SK-N-SH (cell line): ENCODE results near the gene TNFRSF1A. TPM values are rescaled to one million over a fixed set of nuclear protein-coding genes. Genes with fewer than 3 reads are reported as not detected.

ENCODE experiments used
- CTCF ChIA-PET: fragments of 300-600, 350-600 bp; formaldehyde crosslinking; extraction: SDS; loops from one replicate; lab custom pipeline; 2021; lab: Yijun Ruan, JAX
- POLR2A ChIA-PET: fragments of 350-600 bp; sonication (Branson Sonifier 250); formaldehyde crosslinking; extraction: SDS; loops from one replicate; lab custom pipeline; 2020; ENCODE audit warnings: antibody characterized with exemption, inconsistent platforms; lab: Yijun Ruan, JAX
- DNase-seq: peaks from one replicate; pipeline ENCODE4 v3.0.0; 2012
- H2AFZ ChIP-seq: fragments of 200-600 bp; sonication (generic); 2 replicates; pipeline ENCODE4 v1.8.1; 2016; ENCODE audit warnings: antibody characterized with exemption, mild to moderate bottlenecking, low read depth
- H3F3A ChIP-seq: fragments of 200-600 bp; sonication (generic); replicated peaks from 2 replicates; pipeline ENCODE3; 2016; ENCODE audit warnings: antibody characterized with exemption, mild to moderate bottlenecking; ENCODE audit not compliant: insufficient read depth
- H3K27ac ChIP-seq, 2 experiments: fragments of 200-500 bp in 1 of 2; fragments of 200-600 bp in 1 of 2; sonication (Bioruptor generic) in 1 of 2; sonication (generic), shearing (Covaris generic) in 1 of 2; 2 replicates each; pipeline versions ENCODE4 v1.5.1 to v1.6.1; 2014 to 2016; ENCODE audit warnings: low read depth in 2 of 2, inconsistent platforms in 1 of 2, low read length in 1 of 2, mild to moderate bottlenecking in 1 of 2, mixed read lengths in 1 of 2
- H3K27me3 ChIP-seq: fragments of 200-600 bp; sonication (generic), shearing (Covaris generic); 2 replicates; pipeline ENCODE4 v1.6.1; 2016; ENCODE audit warnings: mixed run types; ENCODE audit not compliant: insufficient read depth
- H3K36me3 ChIP-seq, 2 experiments: fragments of 200-500 bp in 1 of 2; fragments of 200-600 bp in 1 of 2; sonication (Bioruptor generic) in 1 of 2; sonication (generic) in 1 of 2; replicated peaks in 1 of 2; 2 replicates each; pipeline versions ENCODE3 to v1.5.1; 2014 to 2016; ENCODE audit warnings: low read length in 1 of 2, mild to moderate bottlenecking in 1 of 2; ENCODE audit not compliant: insufficient read depth in 2 of 2, control insufficient read depth in 1 of 2
- H3K4me1 ChIP-seq, 2 experiments: fragments of 200-500 bp in 1 of 2; fragments of 200-600 bp in 1 of 2; sonication (Bioruptor generic) in 1 of 2; sonication (generic), shearing (Covaris generic) in 1 of 2; 2 replicates each; pipeline versions ENCODE4 v1.5.1 to v1.6.1; 2014 to 2016; ENCODE audit warnings: low read depth in 1 of 2, low read length in 1 of 2, mixed run types in 1 of 2; ENCODE audit not compliant: insufficient read depth in 2 of 2, control insufficient read depth in 1 of 2
- H3K4me2 ChIP-seq: fragments of 200-600 bp; sonication (generic), shearing (Covaris generic); 2 replicates; pipeline ENCODE4 v1.6.1; 2017; ENCODE audit warnings: mixed run types
- H3K4me3 ChIP-seq, 2 experiments: fragments of 200-500 bp in 1 of 2; fragments of 200-600 bp in 1 of 2; sonication (Bioruptor generic) in 1 of 2; sonication (generic), shearing (Covaris generic) in 1 of 2; 2 replicates each; pipeline versions ENCODE4 v1.5.1 to v1.8.1; 2014 to 2016; ENCODE audit warnings: low read depth in 2 of 2, inconsistent platforms in 1 of 2, low read length in 1 of 2, mild to moderate bottlenecking in 1 of 2, mixed read lengths in 1 of 2, moderate library complexity in 1 of 2
- H3K79me2 ChIP-seq: fragments of 200-600 bp; sonication (generic); 2 replicates; pipeline ENCODE4 v1.8.1; 2017; ENCODE audit warnings: mild to moderate bottlenecking; ENCODE audit not compliant: insufficient read depth
- H3K9ac ChIP-seq: fragments of 200-600 bp; sonication (generic); 2 replicates; pipeline ENCODE4 v1.6.1; 2017; ENCODE audit warnings: mixed run types
- H3K9me2 ChIP-seq: fragments of 200-600 bp; sonication (generic); 2 replicates; pipeline ENCODE4 v1.6.1; 2017; ENCODE audit warnings: mixed run types
- H3K9me3 ChIP-seq: fragments of 200-600 bp; sonication (generic); 2 replicates; pipeline ENCODE4 v1.6.1; 2017; ENCODE audit warnings: mixed run types, mild to moderate bottlenecking, moderate library complexity
- H4K20me1 ChIP-seq: fragments of 200-600 bp; sonication (generic); 2 replicates; pipeline ENCODE4 v1.6.1; 2017; ENCODE audit warnings: mild to moderate bottlenecking, mixed run types; ENCODE audit not compliant: insufficient read depth
- FOXM1 ChIP-seq: IDR thresholded peaks from 2 replicates; pipeline ENCODE4 v1.4.0; 2012; ENCODE audit warnings: low read depth, mild to moderate bottlenecking
- JUND ChIP-seq: IDR thresholded peaks from 2 replicates; pipeline ENCODE4 v1.4.0; 2012
- MAX ChIP-seq: IDR thresholded peaks from 2 replicates; pipeline ENCODE4 v1.4.0; 2012; ENCODE audit warnings: low read depth
- NRF1 ChIP-seq: IDR thresholded peaks from 2 replicates; pipeline ENCODE4 v1.6.1; 2012; ENCODE audit warnings: low read depth, mild to moderate bottlenecking, low read length
- PBX3 ChIP-seq: IDR thresholded peaks from 2 replicates; pipeline ENCODE4; 2012
- RCOR1 ChIP-seq: fragments of 150-350 bp; IDR thresholded peaks from 2 replicates; pipeline ENCODE4 v1.6.1; 2017; ENCODE audit warnings: antibody characterized with exemption, low read length
- REST ChIP-seq: IDR thresholded peaks from 2 replicates; pipeline ENCODE4 v1.6.1; 2012; ENCODE audit warnings: mild to moderate bottlenecking, low read depth, low read length, moderate library complexity
- RXRA ChIP-seq: IDR thresholded peaks from 2 replicates; pipeline ENCODE4 v1.4.0; 2012; ENCODE audit warnings: low read depth, mild to moderate bottlenecking, borderline replicate concordance
- TEAD4 ChIP-seq: IDR thresholded peaks from 2 replicates; pipeline ENCODE4 v1.4.0; 2012; ENCODE audit warnings: mild to moderate bottlenecking, borderline replicate concordance; ENCODE audit not compliant: insufficient read depth
- ZBTB33 ChIP-seq: IDR thresholded peaks from 2 replicates; pipeline ENCODE4 v1.4.0; 2012; ENCODE audit warnings: low read depth, borderline replicate concordance
- WGBS: methylation state at CpG from one replicate; pipeline ENCODE4 v1.1.6; 2017; ENCODE audit warnings: low lambda C conversion rate; 5-methylcytosine and 5-hydroxymethylcytosine counted together
- polyA plus RNA-seq, 3 experiments: library from polyadenylated mRNA; depleted of rRNA; stranded (reverse); fragments of >200 nt; gene quantifications; 2 replicates each; pipeline ENCODE4 v1.2.3, GENCODE V29; 2012

TNFRSF1A gene
- polyA plus RNA-seq, 1 of the 3 experiments (the other 2 are of a cell fraction), result 92.9 TPM

GRCh38 chr12:6352193-6353173 lies 10.6 kb upstream of the TNFRSF1A start:
- Histone ChIP-seq H3K27ac (no peak overlapping the region), H3K9ac (no peak overlapping the region), H4K20me1 (no peaks in the 10 kb centered on the region), H3K4me2 (no peak overlapping the region), H3K9me2 (no peaks in the 10 kb centered on the region), H3K9me3 (no peaks in the 10 kb centered on the region), H3F3A (no peaks in the 10 kb centered on the region), H3K4me1 (peaks cover 0 to 4% of the 10 kb centered on the region in 2 experiments; a peak in 1 of 4 replicates), H2AFZ (peak overlapping the region; percentile 12; the same call in 1 of the 2 replicates), H3K36me3 (no peaks in the 10 kb centered on the region), H3K79me2 (no peaks in the 10 kb centered on the region), H3K4me3 (no peak overlapping the region), H3K27me3 (no peaks in the 10 kb centered on the region)
- ChIA-PET POLR2A (no interaction called here), CTCF (interaction anchor here (0.9 kb wide), 1 partner anchor 26 kb away, joined by 3 read pairs; no protein-coding TSS in a partner anchor)
- no peak for TF ChIP-seq PBX3
- TF ChIP-seq JUND, result no peak
- TF ChIP-seq TEAD4, result no peak
- TF ChIP-seq REST, result no peak
- TF ChIP-seq RXRA, result no peak
- no peak for TF ChIP-seq MAX
- no peak for TF ChIP-seq FOXM1
- TF ChIP-seq ZBTB33, result no peak
- TF ChIP-seq RCOR1, result no peak
- TF ChIP-seq NRF1, result no peak
- no peak for DNase-seq
- WGBS, result 83% methylated on average over 7 of the region's 9 CpGs
